Posterior vena cava (tissue), 2 donors: ENCODE data around the gene SSB. TPM values are rescaled to one million over a fixed set of nuclear protein-coding genes. Genes with fewer than 3 reads are reported as not detected.
"Not testable (repeated sequence)": the region's sequence is repeated elsewhere in the genome, so short reads cannot be mapped to it uniquely, and the experiment has no call there.

Experiments
- DNase-seq: peaks from one replicate; pipeline ENCODE4 v3.0.0-alpha.2; 2020; ENCODE audit warnings: low spot score
- intact Hi-C, 2 donors: fragments of 100-400 bp; cut with DNase I; formaldehyde crosslinking; loops; one replicate each; pipeline versions ENCODE4 v1.14.1 to v1.14.2; 2022 to 2023
- total RNA-seq, 2 donors: library from RNA; stranded (reverse); fragmentation: NEBNext Ultra II Directional; extraction: Animal tissue kit (Norgen Biotek cat#: 25700); gene quantifications; one replicate each; pipeline ENCODE4 v1.2.1, GENCODE V29; 2021
- donor health status: DM: yes; HTN: yes; CAD: no.
- donor health status: DM: yes; HTN: yes; CAD: no.

Gene SSB
- total RNA-seq, 2 donors from 2014 or later = 70.6 to 75.7 TPM

DNA sequence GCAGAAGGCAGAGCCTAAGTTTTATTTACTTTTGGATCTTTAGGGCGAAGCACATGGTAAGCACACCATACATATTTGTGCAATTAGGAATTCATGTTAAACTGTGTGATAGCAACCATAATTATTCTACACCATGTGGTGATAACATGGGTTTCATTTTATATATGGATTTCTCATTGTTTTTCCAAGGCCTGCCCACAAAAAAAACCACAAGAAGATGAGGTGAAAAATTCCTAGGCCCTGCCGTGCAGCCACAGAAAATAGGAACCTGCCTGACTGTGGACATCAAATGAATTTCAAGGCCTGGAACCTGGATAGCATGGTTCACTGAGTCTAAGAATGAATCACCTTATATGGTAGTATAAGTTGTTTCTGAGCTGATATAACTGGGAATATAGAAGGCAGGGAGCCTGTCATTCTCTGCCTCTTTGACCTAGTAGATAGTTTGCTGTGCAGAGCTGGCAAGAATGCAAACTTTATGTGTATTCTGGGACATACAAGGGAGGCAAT is 22.4 kb upstream of the SSB start:
- intact Hi-C loops = no loop called here
- no peak for DNase-seq

DNA sequence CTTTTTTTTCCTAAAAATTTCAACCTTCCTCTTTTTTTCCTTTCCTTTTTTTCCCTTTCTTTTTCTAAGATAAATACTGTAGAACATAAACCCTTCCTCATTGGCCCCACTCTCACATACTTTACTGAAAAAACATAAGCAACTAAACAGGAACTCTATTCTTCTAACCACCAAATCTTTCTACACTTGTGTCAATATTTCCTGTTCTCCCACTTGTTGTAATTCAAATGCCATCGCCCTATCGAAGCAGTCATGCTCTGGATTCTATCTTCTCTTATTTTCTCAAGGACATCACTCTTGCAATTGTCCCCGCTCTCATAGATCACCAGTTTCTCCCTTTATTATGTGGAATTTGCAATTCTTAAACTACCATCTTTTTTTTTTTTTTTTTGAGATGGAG is 20.2 kb upstream of the SSB start:
- intact Hi-C loops = no loop called here
- DNase-seq = no peak

- intact Hi-C loops = no loop called here
These were observed 17.2 kb upstream of the SSB start for GRCh38 chr2:169781249-169782013.

GRCh38 chr2:169782513-169782912 is 16.2 kb upstream of the SSB start:
- no peak for DNase-seq
- intact Hi-C loops = no loop called here

More at GRCh38 chr2:169781249-169782013, 17.2 kb upstream of the SSB start:
- DNase-seq = no peak

- no peak for DNase-seq
- intact Hi-C loops = no loop called here
These were observed 8.1 kb upstream of the SSB start for GRCh38 chr2:169790581-169790980.

DNA sequence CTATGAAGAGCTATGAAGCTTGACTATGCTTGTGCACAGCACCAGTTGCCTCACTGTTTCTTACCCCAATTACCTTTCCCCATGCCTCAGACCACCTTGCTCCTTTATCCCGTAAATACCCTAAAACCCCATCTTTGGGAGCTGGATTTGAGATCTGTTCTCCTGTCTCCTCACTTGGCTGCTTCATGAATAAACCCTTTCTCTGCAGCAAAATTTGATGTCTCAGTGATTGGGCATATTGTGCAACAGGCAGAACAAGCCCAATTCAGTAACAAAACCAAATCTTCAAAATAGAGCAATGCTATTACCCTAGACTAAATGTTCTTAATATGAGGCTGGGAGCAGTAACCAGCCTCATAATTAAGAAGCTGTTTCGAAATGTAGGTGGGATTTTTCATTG is 3.5 kb upstream of the SSB start:
- DNase-seq = no peak
- intact Hi-C loops = no loop called here

DNA sequence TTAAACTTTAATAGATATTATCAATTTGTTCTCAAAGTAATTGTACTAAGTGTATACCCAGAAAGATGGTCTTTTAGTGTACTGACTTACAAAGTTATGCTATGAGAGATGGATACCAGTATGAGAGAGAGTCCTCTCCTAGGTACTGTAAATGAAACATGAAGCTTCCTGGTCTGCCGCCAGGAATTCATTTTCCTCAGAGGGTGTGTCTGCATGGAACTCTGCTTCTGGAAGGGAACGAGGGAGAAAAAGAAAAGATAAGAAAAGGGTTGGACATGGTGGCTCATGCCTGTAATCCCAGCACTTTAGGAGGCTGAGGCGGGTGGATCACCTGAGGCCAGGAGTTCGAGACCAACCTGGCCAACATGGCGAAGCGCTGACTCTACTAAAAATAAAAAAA is 2.2 kb upstream of the SSB start:
- no peak for DNase-seq
- intact Hi-C loops = no loop called here

- intact Hi-C loops = no loop called here
- DNase-seq = no peak
These were observed 1.1 kb upstream of the SSB start for GRCh38 chr2:169797601-169798000.

GRCh38 chr2:169798397-169798717 is 314 bp upstream of the SSB start:
- intact Hi-C loops = no loop called here
- DNase-seq = no peak

GRCh38 chr2:169803480-169803879 is 4.8 kb downstream of the SSB start:
- no peak for DNase-seq
- intact Hi-C loops = no loop called here

- DNase-seq = no peak
- intact Hi-C loops = no loop called here
These were observed 7.9 kb downstream of the SSB start for GRCh38 chr2:169806586-169806985.

- DNase-seq = no peak
- intact Hi-C loops = no loop called here
These were observed 9.6 kb downstream of the SSB start for GRCh38 chr2:169808221-169808620.

DNA sequence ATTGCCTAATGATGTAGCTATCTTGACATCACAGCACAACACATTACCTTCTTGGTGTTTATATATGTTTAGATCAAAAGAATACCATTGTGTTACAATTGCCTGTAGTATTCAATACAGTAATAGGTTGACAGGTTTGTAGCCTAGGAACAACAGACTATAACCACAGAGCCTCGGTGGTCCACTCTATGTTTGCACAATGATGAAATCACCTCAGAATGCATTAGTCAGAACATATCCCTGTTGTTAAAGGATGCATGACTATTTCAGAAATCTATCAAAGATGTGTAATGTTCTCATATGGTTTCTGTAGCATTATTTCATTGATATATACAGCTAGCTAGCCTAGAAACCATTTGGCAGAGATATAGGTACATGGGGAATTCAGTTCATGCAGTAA is 17.2 kb downstream of the SSB start:
- no peak for DNase-seq
- intact Hi-C loops = no loop called here

GRCh38 chr2:169816961-169817360 is 18.3 kb downstream of the SSB start:
- intact Hi-C loops, DNase-seq: not testable (repeated sequence)

DNA sequence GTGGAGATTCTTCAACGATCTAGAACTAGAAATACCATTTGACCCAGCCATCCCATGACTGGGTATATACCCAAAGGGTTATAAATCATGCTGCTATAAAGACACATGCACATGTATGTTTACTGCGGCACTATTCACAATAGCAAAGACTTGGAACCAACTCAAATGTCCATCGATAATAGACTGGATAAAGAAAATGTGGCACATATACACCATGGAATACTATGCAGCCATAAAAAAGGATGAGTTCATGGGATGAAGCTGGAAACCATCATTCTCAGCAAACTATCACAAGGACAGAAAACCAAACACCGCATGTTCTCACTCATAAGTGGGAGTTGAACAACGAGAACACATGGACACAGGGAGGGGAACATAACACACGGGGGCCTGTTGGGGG is 18.7 kb downstream of the SSB start:
- intact Hi-C loops, DNase-seq: not testable (repeated sequence)

GRCh38 chr2:169818241-169818640 is 19.6 kb downstream of the SSB start:
- no peak for DNase-seq
- intact Hi-C loops = no loop called here

DNA sequence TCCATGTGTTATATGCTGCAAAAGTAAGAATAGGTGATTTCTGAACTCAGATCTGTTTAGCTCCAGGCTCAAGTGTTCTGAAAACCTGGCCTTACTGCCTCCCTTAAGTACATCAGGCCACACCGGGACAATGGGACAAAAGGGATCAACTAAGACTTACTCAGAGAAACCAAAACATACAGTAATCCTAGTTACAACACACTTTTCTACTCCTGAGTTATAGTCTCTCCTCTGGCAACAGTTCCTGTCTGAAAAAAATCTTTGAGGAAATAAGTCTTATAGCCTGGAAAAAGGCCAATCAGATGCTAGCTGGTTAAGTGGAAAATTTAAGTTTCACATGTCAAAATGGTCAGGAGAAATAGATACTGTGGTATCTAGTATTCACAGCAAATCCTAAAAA is 20.4 kb downstream of the SSB start:
- DNase-seq = no peak
- intact Hi-C loops = no loop called here

GRCh38 chr2:169820101-169820500 is 21.4 kb downstream of the SSB start:
- DNase-seq = not testable (repeated sequence)
- intact Hi-C loops = loop anchor here in 1 of 2 donors (10.0 kb wide), 1 partner anchor 95 kb away; no protein-coding TSS in a partner anchor

- no peak for DNase-seq
- intact Hi-C loops = loop anchor here in 1 of 2 donors (10.0 kb wide), 1 partner anchor 93 kb away; no protein-coding TSS in a partner anchor
These were observed 23.4 kb downstream of the SSB start for GRCh38 chr2:169822036-169822435.

GRCh38 chr2:169822785-169823392 is 24.2 kb downstream of the SSB start:
- no peak for DNase-seq
- intact Hi-C loops = loop anchor here in 1 of 2 donors (10.0 kb wide), 1 partner anchor 92 kb away; no protein-coding TSS in a partner anchor

- intact Hi-C loops = loop anchor here in 1 of 2 donors (10.0 kb wide), 1 partner anchor 91 kb away; no protein-coding TSS in a partner anchor
- DNase-seq = no peak
These were observed 25.3 kb downstream of the SSB start for GRCh38 chr2:169823996-169824372.
